ENCODE results near the gene ALPK1. TPM values are rescaled to one million over a fixed set of nuclear protein-coding genes. Genes with fewer than 3 reads are reported as not detected.

Gene ALPK1
- total and polyA plus RNA-seq, 7 donors: 4.2 to 27.4 (median 12.1) TPM

DNA sequence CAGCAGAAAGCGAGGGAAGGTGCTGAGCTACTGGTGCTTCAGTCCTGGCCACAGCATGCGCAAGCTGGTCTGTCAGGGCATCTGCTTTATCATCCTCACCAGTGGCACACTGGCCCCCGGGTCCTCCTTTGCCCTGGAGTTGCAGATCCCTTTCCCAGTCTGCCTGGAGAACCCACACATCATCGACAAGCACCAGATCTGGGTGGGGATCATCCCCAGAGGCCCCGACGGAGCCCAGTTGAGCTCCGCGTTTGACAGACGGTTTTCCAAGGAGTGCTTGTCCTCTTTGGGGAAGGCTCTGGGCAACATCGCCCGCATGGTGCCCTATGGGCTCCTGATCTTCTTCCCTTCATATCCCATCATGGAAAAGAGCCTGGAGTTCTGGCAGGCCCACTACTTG, 60.3 kb downstream of the ALPK1 start:
- intact Hi-C loops (cut with DNase I): no loop called here
- no peaks in the 10 kb centered on the region for H3K27me3 ChIP-seq
- peaks cover 0 to 7% (median 0%) of the 10 kb centered on the region in 4 donors for H3K36me3 ChIP-seq
- WGBS, 2 donors: 97 to 98% methylated on average over 11 of the region's 11 CpGs
- H3K9me3 ChIP-seq: peaks cover 0 to 5% (median 0%) of the 10 kb centered on the region in 4 donors
- no peak for TF ChIP-seq POLR2AphosphoS5 (IDR thresholded peaks at IDR 0.05)
- TF ChIP-seq CTCF (IDR thresholded peaks at IDR 0.05): no peak
- no peak for TF ChIP-seq POLR2A (IDR thresholded peaks at IDR 0.05)
- no peak for TF ChIP-seq EP300 (IDR thresholded peaks at IDR 0.05)
- H3K4me1 ChIP-seq: no peaks in the 10 kb centered on the region
- H3K4me3 ChIP-seq: no peak overlapping the region
- H3K27ac ChIP-seq: no peak overlapping the region
- DNase-seq: no peak

- DNase-seq: no peak
- H3K27ac ChIP-seq: no peak overlapping the region
- H3K36me3 ChIP-seq: peaks cover 0 to 7% (median 0%) of the 10 kb centered on the region in 4 donors
- peaks cover 0 to 8% (median 0%) of the 10 kb centered on the region in 4 donors for H3K9me3 ChIP-seq
- no peak overlapping the region for H3K4me3 ChIP-seq
- TF ChIP-seq POLR2AphosphoS5 (IDR thresholded peaks at IDR 0.05): no peak
- TF ChIP-seq EP300 (IDR thresholded peaks at IDR 0.05): no peak
- no peak for TF ChIP-seq POLR2A (IDR thresholded peaks at IDR 0.05)
- no peak for TF ChIP-seq CTCF (IDR thresholded peaks at IDR 0.05)
- no peaks in the 10 kb centered on the region for H3K4me1 ChIP-seq
- 90 to 94% methylated on average over 14 of the region's 14 CpGs for WGBS, 2 donors
- H3K27me3 ChIP-seq: no peaks in the 10 kb centered on the region
- intact Hi-C loops (cut with DNase I): no loop called here
Observed at GRCh38 chr4:112357897-112358296, 60.7 kb downstream of the ALPK1 start.

GRCh38 chr4:112358415-112358814, 61.2 kb downstream of the ALPK1 start:
- no peaks in the 10 kb centered on the region for H3K27me3 ChIP-seq
- H3K4me3 ChIP-seq: no peak overlapping the region
- no peak for TF ChIP-seq CTCF (IDR thresholded peaks at IDR 0.05)
- no peak for TF ChIP-seq POLR2A (IDR thresholded peaks at IDR 0.05)
- no peak for TF ChIP-seq POLR2AphosphoS5 (IDR thresholded peaks at IDR 0.05)
- TF ChIP-seq EP300 (IDR thresholded peaks at IDR 0.05): no peak
- H3K27ac ChIP-seq: no peak overlapping the region
- peaks cover 0 to 8% (median 0%) of the 10 kb centered on the region in 4 donors for H3K9me3 ChIP-seq
- intact Hi-C loops (cut with DNase I): no loop called here
- DNase-seq: no peak
- H3K36me3 ChIP-seq: peaks cover 0 to 7% (median 0%) of the 10 kb centered on the region in 4 donors
- no peaks in the 10 kb centered on the region for H3K4me1 ChIP-seq
- 96 to 97% methylated on average over 10 of the region's 10 CpGs for WGBS, 2 donors

DNA sequence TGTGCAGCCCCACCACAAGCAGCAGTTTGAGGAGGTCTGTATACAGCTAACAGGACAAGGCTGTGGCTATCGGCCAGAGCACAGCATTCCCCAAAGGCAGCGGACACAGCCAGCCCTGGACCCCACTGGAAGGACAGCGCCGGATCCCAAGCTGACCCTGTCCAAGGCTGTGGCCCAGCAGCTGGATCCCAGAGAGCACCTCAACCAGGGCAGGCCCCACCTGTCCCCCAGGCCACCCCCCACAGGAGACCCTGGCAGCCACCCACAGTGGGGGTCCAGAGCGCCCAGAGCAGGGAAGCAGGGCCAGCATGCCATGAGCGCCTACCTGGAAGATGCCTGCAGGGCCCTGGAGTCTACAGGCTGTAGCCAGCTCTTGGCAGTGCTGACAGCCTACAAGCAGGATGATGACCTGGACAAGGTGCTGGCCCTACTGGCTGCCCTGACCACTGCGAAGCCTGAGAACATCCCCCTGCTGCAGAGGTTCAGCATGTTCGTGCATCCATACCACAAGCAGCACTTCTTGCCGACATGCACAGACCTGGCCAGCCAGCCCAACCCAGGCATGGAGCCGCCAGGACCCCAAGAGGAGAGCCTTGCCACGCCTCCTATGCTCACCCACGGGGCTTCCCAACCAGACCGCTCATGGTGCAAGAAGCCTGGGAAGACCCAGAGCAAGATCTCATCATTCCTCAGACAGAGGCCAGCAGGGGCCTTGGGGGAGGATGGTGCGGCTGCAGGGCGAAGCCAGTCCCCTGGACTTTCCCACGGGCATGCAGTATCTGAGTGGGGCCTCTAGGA, 62.0 kb downstream of the ALPK1 start:
- 96 to 98% methylated on average over 16 of the region's 16 CpGs for WGBS, 2 donors
- DNase-seq: no peak
- Histone ChIP-seq H3K9me3 (peaks cover 0 to 8% (median 0%) of the 10 kb centered on the region in 4 donors), H3K4me3 (no peak overlapping the region), H3K4me1 (no peaks in the 10 kb centered on the region), H3K27ac (no peak overlapping the region), H3K36me3 (peaks cover 0 to 7% (median 0%) of the 10 kb centered on the region in 4 donors), H3K27me3 (no peaks in the 10 kb centered on the region)
- no peak for TF ChIP-seq CTCF (IDR thresholded peaks at IDR 0.05)
- TF ChIP-seq EP300 (IDR thresholded peaks at IDR 0.05): no peak
- TF ChIP-seq POLR2A (IDR thresholded peaks at IDR 0.05): no peak
- TF ChIP-seq POLR2AphosphoS5 (IDR thresholded peaks at IDR 0.05): no peak
- intact Hi-C loops (cut with DNase I): no loop called here

Data from sigmoid colon (tissue), 7 donors.